GM23338 (cell line): ENCODE results near the gene CLP1. TPM values are rescaled to one million over a fixed set of nuclear protein-coding genes. Genes with fewer than 3 reads are reported as not detected.

Source experiments
- ATAC-seq: fragments of 200-7000 bp; cut with Tn5 transposase; 3 replicates; pipeline ENCODE4 v1.9.1; 2020
- DNase-seq: peaks from one replicate; pipeline ENCODE4 v3.0.0-alpha.2; 2015; ENCODE audit warnings: low spot score
- H2AFZ ChIP-seq: fragments of 200-600 bp; sonication (generic); 2 replicates; pipeline ENCODE4 v1.8.0; 2016; ENCODE audit warnings: antibody characterized with exemption, mild to moderate bottlenecking, moderate library complexity
- H3F3A ChIP-seq: fragments of 200-600 bp; sonication (generic); replicated peaks from 2 replicates; pipeline ENCODE4 v1.8.0; 2017; ENCODE audit warnings: antibody characterized with exemption, mixed run types, low read depth
- H3K27ac ChIP-seq: fragments of 200-600 bp; sonication (generic); 2 replicates; pipeline ENCODE4 v1.6.1; 2016; ENCODE audit warnings: low read depth
- H3K27me3 ChIP-seq: fragments of 200-600 bp; sonication (generic); 2 replicates; pipeline ENCODE4 v1.8.0; 2016; ENCODE audit warnings: mild to moderate bottlenecking, mixed run types, moderate library complexity; ENCODE audit not compliant: insufficient read depth
- H3K36me3 ChIP-seq: fragments of 200-600 bp; sonication (generic); 2 replicates; pipeline ENCODE4 v1.8.0; 2016; ENCODE audit warnings: mild to moderate bottlenecking; ENCODE audit not compliant: insufficient read depth
- H3K4me1 ChIP-seq: fragments of 200-600 bp; sonication (generic); 2 replicates; pipeline ENCODE4 v1.8.0; 2016; ENCODE audit warnings: mild to moderate bottlenecking, moderate library complexity; ENCODE audit not compliant: insufficient read depth
- H3K4me2 ChIP-seq: fragments of 200-600 bp; sonication (generic); 2 replicates; pipeline ENCODE4 v1.7.1; 2017; ENCODE audit warnings: mixed run types
- H3K4me3 ChIP-seq: fragments of 200-600 bp; sonication (generic); 2 replicates; pipeline ENCODE4 v1.6.1; 2016; ENCODE audit warnings: mixed run types
- H3K79me2 ChIP-seq: fragments of 200-600 bp; sonication (generic); replicated peaks from 2 replicates; pipeline ENCODE4 v1.8.0; 2017; ENCODE audit warnings: mild to moderate bottlenecking; ENCODE audit not compliant: insufficient read depth
- H3K9me2 ChIP-seq: fragments of 200-600 bp; sonication (generic); 2 replicates; pipeline ENCODE4 v1.8.0; 2017; ENCODE audit not compliant: insufficient read depth
- H4K20me1 ChIP-seq: fragments of 200-600 bp; sonication (generic); replicated peaks from 2 replicates; pipeline ENCODE4 v1.8.0; 2017; ENCODE audit warnings: mild to moderate bottlenecking; ENCODE audit not compliant: insufficient read depth
- H3K27ac Mint-ChIP-seq: 2 replicates; pipeline ENCODE4 v1.8.0; 2020; ENCODE audit warnings: inconsistent platforms, mild to moderate bottlenecking, moderate library complexity, mixed read lengths
- H3K27me3 Mint-ChIP-seq: 3 replicates; pipeline ENCODE4 v1.8.0; 2022; ENCODE audit warnings: low read depth, mild to moderate bottlenecking, moderate library complexity, mixed read lengths, inconsistent platforms; ENCODE audit not compliant: insufficient read depth, poor library complexity
- H3K36me3 Mint-ChIP-seq: 3 replicates; pipeline ENCODE4 v1.8.0; 2021; ENCODE audit warnings: low read depth, mild to moderate bottlenecking, inconsistent platforms, moderate library complexity, mixed read lengths
- H3K4me1 Mint-ChIP-seq: 3 replicates; pipeline ENCODE4 v1.8.0; 2020; ENCODE audit warnings: mild to moderate bottlenecking, inconsistent platforms, mixed read lengths
- H3K4me3 Mint-ChIP-seq: 3 replicates; pipeline ENCODE4 v1.8.0; 2021; ENCODE audit warnings: moderate library complexity, mild to moderate bottlenecking, inconsistent platforms, mixed read lengths
- H3K9me3 Mint-ChIP-seq: 3 replicates; pipeline ENCODE4 v1.8.0; 2020; ENCODE audit warnings: moderate library complexity, mild to moderate bottlenecking, inconsistent platforms, mixed read lengths
- CREB1 ChIP-seq: fragments of 250-450 bp; sonication (Bioruptor Pico); IDR thresholded peaks from 2 replicates; pipeline ENCODE4 v1.5.0; 2020; ENCODE audit warnings: low read depth, mild to moderate bottlenecking, moderate library complexity
- CTCF ChIP-seq, 2 experiments: fragments of 200-600 bp in 1 of 2; sonication (generic) in 1 of 2; conservative IDR thresholded peaks; 2 replicates each; pipeline versions ENCODE4 v1.5.1 to v1.6.1; 2016 to 2017; ENCODE audit warnings: antibody characterized with exemption in 2 of 2, low read depth in 2 of 2, mild to moderate bottlenecking in 2 of 2, moderate library complexity in 1 of 2
- EZH2 ChIP-seq: fragments of 200-600 bp; sonication (generic); IDR thresholded peaks from one replicate; pipeline ENCODE4 v1.8.0; 2017; ENCODE audit warnings: antibody characterized with exemption, mild to moderate bottlenecking, low read depth; ENCODE audit not compliant: unreplicated experiment
- EZH2phosphoT487 ChIP-seq: fragments of 200-600 bp; sonication (generic); IDR thresholded peaks from one replicate; pipeline ENCODE4 v1.8.1; 2018; ENCODE audit warnings: antibody characterized with exemption; ENCODE audit not compliant: unreplicated experiment
- NANOG ChIP-seq: IDR thresholded peaks from 2 replicates; pipeline ENCODE4 v1.6.1; 2016; ENCODE audit warnings: antibody characterized with exemption, borderline replicate concordance
- POLR2AphosphoS5 ChIP-seq: IDR thresholded peaks from 2 replicates; pipeline ENCODE4 v1.6.1; 2016; ENCODE audit warnings: antibody characterized with exemption, low read depth
- REST ChIP-seq: IDR thresholded peaks from one replicate; pipeline ENCODE4 v1.6.1; 2018; ENCODE audit warnings: antibody characterized with exemption; ENCODE audit not compliant: unreplicated experiment
- STAT1 ChIP-seq: IDR thresholded peaks from one replicate; pipeline ENCODE4 v1.6.1; 2016; ENCODE audit warnings: antibody characterized with exemption; ENCODE audit not compliant: unreplicated experiment
- ZNF114 ChIP-seq: fragments of 250-450 bp; sonication (Bioruptor Pico); IDR thresholded peaks from 2 replicates; pipeline ENCODE4 v1.5.0; 2020; ENCODE audit warnings: mild to moderate bottlenecking, moderate library complexity
- ZNF331 ChIP-seq: fragments of 250-450 bp; sonication (Bioruptor Pico); IDR thresholded peaks from 2 replicates; pipeline ENCODE4 v1.5.0; 2020; ENCODE audit warnings: low read depth, mild to moderate bottlenecking, moderate library complexity
- ZNF462 ChIP-seq: fragments of 250-450 bp; sonication (Bioruptor Pico); IDR thresholded peaks from 2 replicates; pipeline ENCODE4 v1.5.0; 2020; ENCODE audit warnings: mild to moderate bottlenecking, moderate library complexity
- polyA plus RNA-seq: library from polyadenylated mRNA; unstranded; fragments of >200 nt; fragmentation: Nextera tagmentation; extraction: Ambion mirVana; gene quantifications from 2 replicates; pipeline ENCODE4 v1.2.1, GENCODE V29; 2016
- total RNA-seq: library from RNA; depleted of rRNA; stranded (reverse); fragments of >200 nt; shearing (Covaris generic); gene quantifications from 2 replicates; pipeline ENCODE4 v1.2.3, GENCODE V29; 2014

CLP1 gene
- total and polyA plus RNA-seq, 2 experiments from 2014 or later, result 16.8 to 25.2 TPM

GRCh38 chr11:57643802-57644201 is 13.8 kb upstream of the CLP1 start:
- Histone ChIP-seq H3K4me3 (peak overlapping the region; percentile 23; the same call in 1 of the 2 replicates), H2AFZ (no peak overlapping the region), H3K4me1 (peaks cover 81% of the 10 kb centered on the region), H4K20me1 (peaks cover 52% of the 10 kb centered on the region), H3K36me3 (peaks cover 18% of the 10 kb centered on the region; the same call in 1 of the 2 replicates), H3K27me3 (no peaks in the 10 kb centered on the region; the same call in 1 of the 2 replicates), H3K4me2 (peak overlapping the region; percentile 31), H3K79me2 (peaks cover 39% of the 10 kb centered on the region), H3K27ac (peak overlapping the region; percentile 71), H3F3A (peaks cover 83% of the 10 kb centered on the region), H3K9me2 (no peaks in the 10 kb centered on the region)
- TF ChIP-seq ZNF331 (CRISPR knock-in tag) (no peak), ZNF462 (CRISPR knock-in tag) (no peak), ZNF114 (CRISPR knock-in tag) (no peak), CREB1 (CRISPR knock-in tag) (no peak), EZH2 (no peak), REST (no peak), STAT1 (no peak), CTCF (conservative IDR thresholded peaks at IDR 0.05; ENCODE audit: low read depth in 2 of 2) (0 out of 4 replicates have a peak, but pooled peaks of 1 of the 2 experiments have one; percentile 9), EZH2phosphoT487 (no peak), NANOG (no peak), POLR2AphosphoS5 (peak; percentile 39; the same call in 1 of the 2 replicates)
- no peak for ATAC-seq
- Mint-ChIP-seq H3K9me3 (peaks cover 6% of the 10 kb centered on the region), H3K27ac (0 out of 2 replicates have a peak overlapping the region, but pooled peaks have one; percentile 90), H3K4me1 (peaks cover 89% of the 10 kb centered on the region), H3K4me3 (peak overlapping the region; percentile 23; the same call in 1 of the 3 replicates), H3K27me3 (peaks cover 53% of the 10 kb centered on the region), H3K36me3 (peaks cover 48% of the 10 kb centered on the region)
- no peak for DNase-seq
